Parathyroid adenoma (tissue), 2 donors: Measurements from ENCODE around the gene ZNF805.

ENCODE experiments used
- H2AFZ ChIP-seq: fragments of 300-600 bp; sonication (generic); one replicate; pipeline ENCODE4 v1.7.0; 2017; ENCODE audit warnings: antibody characterized with exemption, mild to moderate bottlenecking
- H3K27ac ChIP-seq: fragments of 300-600 bp; sonication (generic); one replicate; pipeline ENCODE4 v1.7.0; 2017
- H3K27me3 ChIP-seq: fragments of 300-600 bp; sonication (generic); one replicate; pipeline ENCODE4 v1.7.0; 2017; ENCODE audit warnings: low read length; ENCODE audit not compliant: control insufficient read depth, insufficient read depth
- H3K36me3 ChIP-seq: fragments of 300-600 bp; sonication (generic); one replicate; pipeline ENCODE4 v1.7.0; 2017; ENCODE audit warnings: low read length; ENCODE audit not compliant: control insufficient read depth, insufficient read depth
- H3K4me1 ChIP-seq: fragments of 300-600 bp; sonication (generic); one replicate; pipeline ENCODE4 v1.7.0; 2017; ENCODE audit warnings: control low read depth
- H3K4me2 ChIP-seq: fragments of 300-600 bp; sonication (generic); one replicate; pipeline ENCODE4 v1.7.0; 2017; ENCODE audit warnings: low read length
- H3K4me3 ChIP-seq: fragments of 300-600 bp; sonication (generic); one replicate; pipeline ENCODE4 v1.7.0; 2017; ENCODE audit warnings: low read depth, low read length
- H3K79me2 ChIP-seq: fragments of 300-600 bp; sonication (generic); one replicate; pipeline ENCODE4 v1.7.0; 2017; ENCODE audit warnings: control low read depth
- H3K9ac ChIP-seq: fragments of 300-600 bp; sonication (generic); one replicate; pipeline ENCODE4 v1.7.0; 2017; ENCODE audit warnings: mild to moderate bottlenecking
- H3K9me3 ChIP-seq: fragments of 300-600 bp; sonication (generic); one replicate; pipeline ENCODE4 v1.7.0; 2017; ENCODE audit warnings: low read length; ENCODE audit not compliant: control insufficient read depth
- TF ChIP-seq, protein P1 (sequence below): fragments of 300-600 bp; sonication (generic); IDR thresholded peaks from one replicate; pipeline ENCODE4 v1.7.0; 2017; ENCODE audit warnings: antibody characterized with exemption, mild to moderate bottlenecking
- donor health status: primary hyperparathyroidism.

ZNF805 gene

DNA sequence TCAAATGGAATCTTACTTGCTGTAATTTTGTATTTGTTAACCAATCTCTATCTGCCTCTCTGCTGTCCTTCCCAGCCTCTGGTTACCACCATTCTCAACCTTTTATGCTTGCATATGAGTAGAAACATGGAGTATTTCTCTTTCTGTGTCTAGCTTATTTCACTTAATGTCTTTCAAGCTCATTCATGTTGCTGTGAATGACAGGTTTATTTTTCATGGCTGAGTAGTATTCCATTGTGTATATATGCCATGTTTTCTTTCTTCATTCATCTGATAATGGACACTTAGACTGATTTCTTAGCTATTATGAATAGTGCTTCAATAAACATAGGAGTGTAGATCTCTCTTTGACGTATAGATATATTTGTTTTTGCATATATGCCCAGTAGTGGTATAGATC lies 53.3 kb downstream of the ZNF805 start:
- peaks cover 37% of the 10 kb centered on the region for H3K79me2 ChIP-seq
- no peaks in the 10 kb centered on the region for H3K4me1 ChIP-seq
- TF ChIP-seq, protein P1, sequence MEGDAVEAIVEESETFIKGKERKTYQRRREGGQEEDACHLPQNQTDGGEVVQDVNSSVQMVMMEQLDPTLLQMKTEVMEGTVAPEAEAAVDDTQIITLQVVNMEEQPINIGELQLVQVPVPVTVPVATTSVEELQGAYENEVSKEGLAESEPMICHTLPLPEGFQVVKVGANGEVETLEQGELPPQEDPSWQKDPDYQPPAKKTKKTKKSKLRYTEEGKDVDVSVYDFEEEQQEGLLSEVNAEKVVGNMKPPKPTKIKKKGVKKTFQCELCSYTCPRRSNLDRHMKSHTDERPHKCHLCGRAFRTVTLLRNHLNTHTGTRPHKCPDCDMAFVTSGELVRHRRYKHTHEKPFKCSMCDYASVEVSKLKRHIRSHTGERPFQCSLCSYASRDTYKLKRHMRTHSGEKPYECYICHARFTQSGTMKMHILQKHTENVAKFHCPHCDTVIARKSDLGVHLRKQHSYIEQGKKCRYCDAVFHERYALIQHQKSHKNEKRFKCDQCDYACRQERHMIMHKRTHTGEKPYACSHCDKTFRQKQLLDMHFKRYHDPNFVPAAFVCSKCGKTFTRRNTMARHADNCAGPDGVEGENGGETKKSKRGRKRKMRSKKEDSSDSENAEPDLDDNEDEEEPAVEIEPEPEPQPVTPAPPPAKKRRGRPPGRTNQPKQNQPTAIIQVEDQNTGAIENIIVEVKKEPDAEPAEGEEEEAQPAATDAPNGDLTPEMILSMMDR = no peak
- H3K9me3 ChIP-seq = no peaks in the 10 kb centered on the region
- no peaks in the 10 kb centered on the region for H3K36me3 ChIP-seq
- no peaks in the 10 kb centered on the region for H3K27me3 ChIP-seq
- H3K27ac ChIP-seq = no peak overlapping the region
- no peak overlapping the region for H3K4me2 ChIP-seq
- H2AFZ ChIP-seq = no peak overlapping the region
- H3K9ac ChIP-seq = no peak overlapping the region
- H3K4me3 ChIP-seq = no peak overlapping the region

DNA sequence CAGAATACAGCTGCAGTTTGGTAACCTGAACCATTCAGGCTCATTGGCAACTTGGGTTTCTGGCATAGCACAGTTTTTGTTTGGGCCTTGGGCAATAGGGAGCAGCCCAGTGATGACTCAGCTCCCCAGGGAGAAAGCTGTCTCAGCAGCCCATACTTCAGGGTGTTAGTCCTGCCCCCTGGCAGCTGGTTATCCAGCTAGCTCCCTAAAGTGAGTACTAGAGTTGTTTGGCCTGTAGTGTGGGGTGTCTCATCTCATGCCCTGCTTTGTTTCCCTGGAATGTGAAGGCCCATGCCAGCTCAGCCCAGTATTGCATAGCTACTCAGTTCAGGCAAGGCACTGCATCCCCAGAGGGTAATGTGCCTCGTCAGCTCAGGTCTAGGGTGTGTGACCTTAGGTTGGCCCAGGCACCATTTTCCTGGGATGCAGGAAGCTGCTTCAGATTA lies 61.6 kb downstream of the ZNF805 start:
- peak overlapping the region; percentile 14 for H3K4me2 ChIP-seq
- TF ChIP-seq, protein P1 = no peak
- H3K79me2 ChIP-seq = peaks cover 21% of the 10 kb centered on the region
- no peak overlapping the region for H2AFZ ChIP-seq
- no peak overlapping the region for H3K9ac ChIP-seq
- H3K27me3 ChIP-seq = no peaks in the 10 kb centered on the region
- H3K4me1 ChIP-seq = peaks cover 13% of the 10 kb centered on the region
- no peak overlapping the region for H3K4me3 ChIP-seq
- peak overlapping the region; percentile 73 for H3K27ac ChIP-seq
- no peaks in the 10 kb centered on the region for H3K9me3 ChIP-seq
- H3K36me3 ChIP-seq = no peaks in the 10 kb centered on the region

DNA sequence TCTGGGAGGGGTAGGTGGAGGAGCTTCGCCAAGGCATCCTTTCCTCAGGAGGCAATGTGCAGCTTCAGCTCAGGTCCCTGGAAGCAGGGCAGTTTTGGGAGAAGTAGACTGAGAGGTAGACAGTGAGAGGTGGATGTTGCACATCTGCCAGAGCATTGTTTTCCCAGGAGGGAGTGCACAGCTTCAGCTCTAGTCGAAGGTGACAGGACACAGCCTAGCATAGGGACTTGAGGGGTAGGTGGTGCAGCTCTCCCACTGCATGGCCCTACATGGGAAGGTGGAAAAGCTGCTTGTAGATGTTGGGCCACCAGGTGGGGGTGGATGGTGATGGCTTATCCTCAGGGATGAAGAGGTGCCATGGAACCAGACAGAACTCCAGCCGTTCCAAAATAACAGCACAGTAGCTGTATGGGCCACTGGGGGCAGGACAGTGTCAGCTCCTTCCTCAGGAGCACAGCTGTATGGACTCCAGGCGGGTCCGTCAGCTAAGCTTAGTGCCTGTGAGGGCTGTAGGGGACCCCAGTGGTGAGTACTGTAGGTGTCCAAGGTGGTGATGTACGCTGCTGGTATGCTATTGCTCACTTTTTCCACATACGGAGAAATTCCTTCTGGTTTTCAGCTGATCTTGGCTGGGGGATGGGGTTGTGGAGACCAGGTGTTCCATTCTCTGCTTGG lies 62.4 kb downstream of the ZNF805 start:
- H3K9me3 ChIP-seq = no peaks in the 10 kb centered on the region
- H3K9ac ChIP-seq = no peak overlapping the region
- TF ChIP-seq, protein P1 = no peak
- H2AFZ ChIP-seq = no peak overlapping the region
- no peak overlapping the region for H3K27ac ChIP-seq
- no peaks in the 10 kb centered on the region for H3K36me3 ChIP-seq
- no peaks in the 10 kb centered on the region for H3K27me3 ChIP-seq
- peaks cover 21% of the 10 kb centered on the region for H3K79me2 ChIP-seq
- H3K4me2 ChIP-seq = no peak overlapping the region
- peaks cover 13% of the 10 kb centered on the region for H3K4me1 ChIP-seq
- H3K4me3 ChIP-seq = no peak overlapping the region
